Prostate gland (tissue), 2 donors: Measurements from ENCODE around the gene NR2F6. TPM values are rescaled to one million over a fixed set of nuclear protein-coding genes. Genes with fewer than 3 reads are reported as not detected.

Source experiments
- DNase-seq: peaks from one replicate; pipeline ENCODE4 v3.0.0-alpha.2; 2019; ENCODE audit warnings: low spot score
- H3K27ac ChIP-seq, 2 donors: fragments of 200-600 bp; sonication (generic); 2 replicates each; pipeline ENCODE4 v1.5.1; 2017 to 2019
- H3K27me3 ChIP-seq: fragments of 200-600 bp; sonication (generic); replicated peaks from 2 replicates; pipeline ENCODE4 v1.5.1; 2019; ENCODE audit not compliant: insufficient read depth
- H3K36me3 ChIP-seq, 2 donors: fragments of 200-600 bp; sonication (generic); 1 replicate in 1 of 2; 2 replicates in 1 of 2; pipeline versions ENCODE4 v1.5.1 to v1.8.1; 2017 to 2019
- H3K4me1 ChIP-seq: fragments of 200-600 bp; sonication (generic); replicated peaks from 2 replicates; pipeline ENCODE4 v1.5.1; 2019
- H3K4me3 ChIP-seq, 2 donors: fragments of 200-600 bp; sonication (generic); 2 replicates each; pipeline ENCODE4 v1.5.1; 2017 to 2019
- H3K9me3 ChIP-seq: fragments of 200-600 bp; sonication (generic); 2 replicates; pipeline ENCODE4 v1.5.1; 2017
- CTCF ChIP-seq, 4 experiments: fragments of 200-600 bp in 2 of 4; fragments of 450-650 bp in 2 of 4; sonication (generic) in 2 of 4; IDR thresholded peaks; 1 replicate in 3 of 4; 2 replicates in 1 of 4; pipeline ENCODE4 v1.5.1; 2016 to 2019; ENCODE audit warnings: antibody characterized with exemption in 4 of 4, mild to moderate bottlenecking in 2 of 4, moderate library complexity in 2 of 4
- POLR2A ChIP-seq: fragments of 450-650 bp; IDR thresholded peaks from one replicate; pipeline ENCODE4 v1.6.1; 2016; ENCODE audit warnings: antibody characterized with exemption, mild to moderate bottlenecking
- POLR2AphosphoS5 ChIP-seq: sonication (generic); formaldehyde crosslinking; IDR thresholded peaks from one replicate; pipeline ENCODE4 v1.6.1; 2017; ENCODE audit warnings: antibody characterized with exemption
- WGBS: methylation state at CpG from one replicate; pipeline ENCODE4 v1.1.5; 2018; 5-methylcytosine and 5-hydroxymethylcytosine counted together
- intact Hi-C: fragments of 100-400 bp; cut with DNase I; formaldehyde crosslinking; loops from one replicate; pipeline ENCODE4 v1.14.2; 2022
- total RNA-seq, 2 donors: library from RNA; depleted of rRNA; stranded (reverse); fragments of >200 nt; gene quantifications; one replicate each; pipeline ENCODE4 v1.1.0, GENCODE V29; 2016

NR2F6 gene
- total RNA-seq, 2 donors from 2014 or later = 91.7 to 108 TPM

DNA sequence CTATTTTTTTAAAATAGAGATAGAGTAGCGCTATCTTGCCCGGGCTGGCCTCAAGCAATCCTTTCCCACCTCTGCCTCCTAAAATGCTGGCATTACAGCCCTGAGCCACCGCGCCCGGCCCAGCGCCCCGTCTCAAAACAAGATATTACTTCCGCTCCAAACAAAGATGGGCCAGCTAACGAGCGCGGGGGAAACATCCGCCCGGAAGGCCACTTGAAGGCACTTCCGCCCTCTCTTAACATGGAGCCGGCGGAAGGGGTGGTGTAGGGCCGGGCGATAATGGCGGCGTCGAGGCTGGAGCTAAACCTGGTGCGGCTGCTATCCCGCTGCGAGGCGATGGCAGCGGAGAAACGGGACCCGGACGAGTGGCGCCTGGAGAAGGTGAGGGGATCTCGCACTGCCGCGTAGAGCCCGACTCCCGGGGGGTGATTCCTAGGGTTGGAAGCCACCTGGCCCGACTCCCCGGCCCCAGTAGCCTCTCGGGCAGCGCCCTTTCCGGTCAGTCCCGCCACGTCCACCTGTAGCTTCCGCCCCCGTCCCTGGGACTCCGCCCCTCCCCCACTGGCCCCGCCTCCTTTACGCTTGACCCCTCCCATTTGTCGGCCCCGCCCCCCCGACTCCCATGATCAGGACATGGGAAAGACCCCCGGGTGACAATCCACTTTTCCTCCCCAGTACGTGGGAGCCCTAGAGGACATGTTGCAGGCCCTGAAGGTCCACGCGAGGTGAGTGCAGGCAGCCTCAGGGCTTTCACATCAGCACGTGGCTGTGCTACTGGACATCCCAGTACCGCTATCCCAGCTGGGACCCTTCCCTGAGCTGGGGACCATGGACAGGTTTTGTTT lies 30.4 kb downstream of the NR2F6 start, which contains the start of gene USE1:
Gene USE1 (plus strand): TSS at position 231 of the 845 bp plus-strand sequence. CDS start 49 bp downstream, at position 280.
- H3K27ac ChIP-seq = peak within 1 kb of the TSS; percentile 91 to 92
- no peaks in the 10 kb centered on the region for H3K27me3 ChIP-seq
- peak; percentile 91 for DNase-seq
- H3K4me1 ChIP-seq = no peaks in the 10 kb centered on the region
- TF ChIP-seq POLR2AphosphoS5 (peak; percentile 94), CTCF (IDR thresholded peaks at IDR 0.05) (no peak), POLR2A (peak; percentile 63)
- H3K9me3 ChIP-seq = no peaks in the 10 kb centered on the region
- 5% methylated on average over 49 of the region's 56 CpGs for WGBS
- peak within 1 kb of the TSS; percentile 56 to 71 for H3K4me3 ChIP-seq
- intact Hi-C loops = no loop called here
- H3K36me3 ChIP-seq = peaks cover 0 to 4% of the 10 kb centered on the region in 2 donors

GRCh38 chr19:17214508-17215126 lies 31.1 kb downstream of the NR2F6 start:
- intact Hi-C loops = no loop called here
- DNase-seq = no peak
- Histone ChIP-seq H3K36me3 (peaks cover 0 to 4% of the 10 kb centered on the region in 2 donors), H3K4me3 (peak overlapping the region; percentile 56 to 71), H3K27ac (peak overlapping the region; percentile 91 to 92), H3K4me1 (no peaks in the 10 kb centered on the region), H3K9me3 (no peaks in the 10 kb centered on the region), H3K27me3 (no peaks in the 10 kb centered on the region)
- 24% methylated on average over 16 of the region's 16 CpGs for WGBS
- TF ChIP-seq POLR2AphosphoS5 = no peak
- TF ChIP-seq CTCF (IDR thresholded peaks at IDR 0.05) = no peak
- TF ChIP-seq POLR2A = no peak

GRCh38 chr19:17213334-17213733 lies 32.4 kb downstream of the NR2F6 start:
- Histone ChIP-seq H3K4me3 (no peak overlapping the region), H3K27me3 (no peaks in the 10 kb centered on the region), H3K27ac (no peak overlapping the region), H3K4me1 (no peaks in the 10 kb centered on the region), H3K36me3 (peaks cover 0 to 4% of the 10 kb centered on the region in 2 donors), H3K9me3 (no peaks in the 10 kb centered on the region)
- 91% methylated on average over 5 of the region's 5 CpGs for WGBS
- intact Hi-C loops = no loop called here
- DNase-seq = no peak
- TF ChIP-seq CTCF (IDR thresholded peaks at IDR 0.05) (no peak), POLR2A (no peak), POLR2AphosphoS5 (no peak)

DNA sequence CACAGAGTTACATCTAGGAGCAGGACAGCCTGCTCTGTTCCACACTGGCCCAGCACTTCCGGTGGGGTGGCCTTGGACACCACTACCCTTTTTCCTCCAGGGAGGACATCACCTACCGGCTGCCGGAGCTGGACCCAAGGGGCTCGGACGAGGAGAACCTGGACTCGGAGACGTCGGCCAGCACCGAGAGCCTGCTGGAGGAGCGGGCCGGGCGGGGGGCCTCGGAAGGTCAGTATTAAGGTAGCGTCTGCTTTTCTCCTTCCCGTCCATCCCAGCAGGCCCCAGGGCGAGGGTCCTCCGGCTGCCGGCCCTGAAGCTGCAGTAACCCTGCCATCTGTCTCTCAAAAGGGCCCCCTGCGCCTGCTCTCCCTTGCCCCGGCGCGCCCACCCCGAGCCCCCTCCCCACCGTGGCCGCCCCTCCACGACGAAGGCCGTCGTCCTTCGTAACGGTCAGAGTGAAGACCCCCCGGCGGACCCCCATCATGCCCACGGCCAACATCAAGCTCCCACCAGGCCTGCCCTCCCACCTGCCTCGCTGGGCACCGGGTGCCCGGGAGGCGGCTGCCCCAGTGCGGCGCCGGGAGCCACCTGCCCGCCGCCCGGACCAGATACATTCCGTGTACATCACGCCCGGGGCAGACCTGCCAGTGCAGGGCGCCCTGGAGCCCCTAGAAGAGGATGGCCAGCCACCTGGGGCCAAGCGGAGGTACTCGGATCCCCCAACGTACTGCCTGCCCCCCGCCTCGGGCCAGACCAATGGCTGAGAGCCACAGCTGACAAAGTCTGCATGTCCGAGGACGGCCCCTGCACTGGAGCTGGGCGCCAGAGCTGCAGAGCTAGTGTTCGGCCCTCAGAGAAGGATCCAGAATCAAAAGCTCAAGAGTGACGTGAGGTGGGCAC lies 33.9 kb downstream of the NR2F6 start:
- intact Hi-C loops = no loop called here
- Histone ChIP-seq H3K27ac (no peak overlapping the region), H3K4me1 (no peaks in the 10 kb centered on the region), H3K9me3 (no peaks in the 10 kb centered on the region), H3K27me3 (no peaks in the 10 kb centered on the region), H3K36me3 (no peaks in the 10 kb centered on the region), H3K4me3 (no peak overlapping the region)
- WGBS = 93% methylated on average over 58 of the region's 58 CpGs
- TF ChIP-seq POLR2A (no peak), POLR2AphosphoS5 (no peak), CTCF (IDR thresholded peaks at IDR 0.05) (no peak)
- DNase-seq = no peak
